Uterus (tissue), 2 donors: Measurements from ENCODE around the gene CD300E.

ENCODE experiments used
- POLR2A ChIP-seq, 2 donors: fragments of 450-650 bp; IDR thresholded peaks; one replicate each; pipeline ENCODE4 v1.6.1; 2016; ENCODE audit warnings: antibody characterized with exemption in 2 of 2, mild to moderate bottlenecking in 1 of 2, moderate library complexity in 1 of 2
- TF ChIP-seq, protein P1 (sequence below), 4 experiments: fragments of 200-600 bp in 2 of 4; fragments of 450-650 bp in 2 of 4; sonication (generic) in 2 of 4; IDR thresholded peaks; one replicate each; pipeline ENCODE4 v1.5.1; 2016 to 2019; ENCODE audit warnings: antibody characterized with exemption in 4 of 4, mild to moderate bottlenecking in 2 of 4, moderate library complexity in 1 of 4

DNA sequence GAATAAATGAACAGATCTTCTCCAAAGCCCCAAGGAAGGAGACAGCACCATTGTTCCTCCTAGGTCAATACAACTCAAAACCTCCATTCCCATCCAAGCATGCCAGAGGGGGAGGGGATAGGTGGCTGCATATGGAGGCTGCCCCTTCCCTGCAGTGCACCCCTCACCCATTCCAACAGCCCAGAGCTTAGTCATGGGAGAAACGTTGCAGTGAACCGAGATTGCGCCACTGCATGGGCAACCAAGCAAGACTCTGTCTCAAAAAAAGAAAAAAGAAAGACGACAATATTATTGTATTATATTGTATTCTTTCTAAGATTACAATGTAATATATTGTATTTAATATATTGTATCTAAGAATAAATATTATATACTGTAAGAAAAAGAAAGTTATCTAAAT is 36.4 kb upstream of the CD300E start:
- TF ChIP-seq, protein P1, sequence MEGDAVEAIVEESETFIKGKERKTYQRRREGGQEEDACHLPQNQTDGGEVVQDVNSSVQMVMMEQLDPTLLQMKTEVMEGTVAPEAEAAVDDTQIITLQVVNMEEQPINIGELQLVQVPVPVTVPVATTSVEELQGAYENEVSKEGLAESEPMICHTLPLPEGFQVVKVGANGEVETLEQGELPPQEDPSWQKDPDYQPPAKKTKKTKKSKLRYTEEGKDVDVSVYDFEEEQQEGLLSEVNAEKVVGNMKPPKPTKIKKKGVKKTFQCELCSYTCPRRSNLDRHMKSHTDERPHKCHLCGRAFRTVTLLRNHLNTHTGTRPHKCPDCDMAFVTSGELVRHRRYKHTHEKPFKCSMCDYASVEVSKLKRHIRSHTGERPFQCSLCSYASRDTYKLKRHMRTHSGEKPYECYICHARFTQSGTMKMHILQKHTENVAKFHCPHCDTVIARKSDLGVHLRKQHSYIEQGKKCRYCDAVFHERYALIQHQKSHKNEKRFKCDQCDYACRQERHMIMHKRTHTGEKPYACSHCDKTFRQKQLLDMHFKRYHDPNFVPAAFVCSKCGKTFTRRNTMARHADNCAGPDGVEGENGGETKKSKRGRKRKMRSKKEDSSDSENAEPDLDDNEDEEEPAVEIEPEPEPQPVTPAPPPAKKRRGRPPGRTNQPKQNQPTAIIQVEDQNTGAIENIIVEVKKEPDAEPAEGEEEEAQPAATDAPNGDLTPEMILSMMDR (IDR thresholded peaks at IDR 0.05), result no peak
- TF ChIP-seq POLR2A (IDR thresholded peaks at IDR 0.05), result no peak
